Measurements from ENCODE around the gene ITGAE. TPM values are rescaled to one million over a fixed set of nuclear protein-coding genes. Genes with fewer than 3 reads are reported as not detected.
"Not testable (repeated sequence)": the region's sequence is repeated elsewhere in the genome, so short reads cannot be mapped to it uniquely, and the experiment has no call there.

Gene ITGAE
- total and polyA plus RNA-seq, 7 donors, result 25.2 to 51.8 (median 42.9) TPM

- peak overlapping the region in 3 of 4 donors; percentile 78 to 92 (median 85) for H3K4me3 ChIP-seq
- 45 to 48% methylated on average over 17 of the region's 17 CpGs for WGBS, 2 donors
- H3K36me3 ChIP-seq, result peaks cover 0 to 23% (median 6%) of the 10 kb centered on the region in 4 donors
- DNase-seq, result no peak
- peak overlapping the region in 2 of 4 donors; percentile 12 to 91 for H3K27ac ChIP-seq
- no peaks in the 10 kb centered on the region for H3K27me3 ChIP-seq
- no peak for TF ChIP-seq POLR2A (IDR thresholded peaks at IDR 0.05)
- no peak for TF ChIP-seq POLR2AphosphoS5 (IDR thresholded peaks at IDR 0.05)
- no peak for TF ChIP-seq CTCF (IDR thresholded peaks at IDR 0.05)
- TF ChIP-seq EP300 (IDR thresholded peaks at IDR 0.05), result no peak
- intact Hi-C loops (cut with DNase I), result loop anchor here (1.0 to 2.0 kb wide), 2 partner anchors 44 to 109 kb away; no protein-coding TSS in a partner anchor
- no peaks in the 10 kb centered on the region for H3K9me3 ChIP-seq
- peaks cover 0 to 22% (median 19%) of the 10 kb centered on the region in 4 donors for H3K4me1 ChIP-seq
These were observed 45.6 kb upstream of the ITGAE start for GRCh38 chr17:3846437-3847164.

- H3K9me3 ChIP-seq, result no peaks in the 10 kb centered on the region
- peak; percentile 70 to 77 for TF ChIP-seq POLR2A (IDR thresholded peaks at IDR 0.05)
- no peak for TF ChIP-seq EP300 (IDR thresholded peaks at IDR 0.05)
- TF ChIP-seq CTCF (IDR thresholded peaks at IDR 0.05), result peak; percentile 86 to 92 (median 90)
- TF ChIP-seq POLR2AphosphoS5 (IDR thresholded peaks at IDR 0.05), result peak; percentile 56 to 93 (median 88)
- peak; percentile 95 for DNase-seq
- H3K27ac ChIP-seq, result peak within 1 kb of the TSS; percentile 91 to 97 (median 93)
- H3K4me1 ChIP-seq, result peaks cover 0 to 22% (median 19%) of the 10 kb centered on the region in 4 donors
- peaks cover 0 to 30% (median 9%) of the 10 kb centered on the region in 4 donors for H3K36me3 ChIP-seq
- no peaks in the 10 kb centered on the region for H3K27me3 ChIP-seq
- WGBS, 2 donors, result 1% methylated on average over 76 of the region's 76 CpGs
- intact Hi-C loops (cut with DNase I), result loop anchor here (1.0 to 2.0 kb wide), 2 partner anchors 45 to 109 kb away; no protein-coding TSS in a partner anchor
- peak within 1 kb of the TSS; percentile 78 to 100 (median 88) for H3K4me3 ChIP-seq
These were observed 44.8 kb upstream of the ITGAE start, which contains the start of gene NCBP3 for GRCh38 chr17:3845621-3846436. Gene NCBP3 (minus strand): TSS chr17:3846246. CDS start chr17:3846223, 23 bp downstream.

GRCh38 chr17:3845291-3845620 is 44.3 kb upstream of the ITGAE start:
- Histone ChIP-seq H3K36me3 (peaks cover 0 to 36% (median 9%) of the 10 kb centered on the region in 4 donors), H3K9me3 (no peaks in the 10 kb centered on the region), H3K27ac (peak overlapping the region; percentile 91 to 97 (median 93)), H3K27me3 (no peaks in the 10 kb centered on the region), H3K4me3 (peak overlapping the region; percentile 78 to 100 (median 88)), H3K4me1 (peaks cover 0 to 22% (median 19%) of the 10 kb centered on the region in 4 donors)
- no peak for DNase-seq
- WGBS, 2 donors, result 0 to 2% methylated on average over 8 of the region's 8 CpGs
- intact Hi-C loops (cut with DNase I), result no loop called here
- no peak for TF ChIP-seq POLR2AphosphoS5 (IDR thresholded peaks at IDR 0.05)
- TF ChIP-seq EP300 (IDR thresholded peaks at IDR 0.05), result no peak
- TF ChIP-seq CTCF (IDR thresholded peaks at IDR 0.05), result no peak
- no peak for TF ChIP-seq POLR2A (IDR thresholded peaks at IDR 0.05)

GRCh38 chr17:3844556-3844955 is 43.6 kb upstream of the ITGAE start:
- H3K27ac ChIP-seq; DNase-seq; H3K27me3 ChIP-seq; intact Hi-C loops (cut with DNase I); H3K9me3 ChIP-seq: not testable (repeated sequence)
- H3K36me3 ChIP-seq, result peaks cover 0 to 43% (median 9%) of the 10 kb centered on the region in 4 donors
- peaks cover 0 to 22% (median 19%) of the 10 kb centered on the region in 4 donors for H3K4me1 ChIP-seq
- H3K4me3 ChIP-seq, result peak overlapping the region in 1 of 4 donors; percentile 100
- WGBS, 2 donors, result 93 to 95% methylated on average over 19 of the region's 19 CpGs

Measured in sigmoid colon (tissue), 7 donors.